HepG2 (cell line): ENCODE results near the gene SLC34A3. TPM values are rescaled to one million over a fixed set of nuclear protein-coding genes. Genes with fewer than 3 reads are reported as not detected.

Experiments used
- ATAC-seq: fragments of 200-7000 bp; cut with Tn5 transposase; 3 replicates; pipeline ENCODE4 v1.9.1; 2020; ENCODE audit warnings: mild to moderate bottlenecking, moderate library complexity
- BruUV-seq: library from RNA; stranded (reverse); fragments of 400-500 nt; replicated peaks from 2 replicates; lab custom pipeline; 2021; lab: Mats Ljungman, UMichigan
- CTCF ChIA-PET: fragments of 300-600 bp; formaldehyde crosslinking; extraction: SDS; loops from one replicate; lab custom pipeline; 2021; ENCODE audit warnings: low total read pairs, inconsistent platforms, low intra/inter-chr PET ratio; lab: Yijun Ruan, JAX
- POLR2A ChIA-PET: fragments of 350-600 bp; sonication (Branson Sonifier 250); formaldehyde crosslinking; loops from one replicate; lab custom pipeline; 2020; ENCODE audit warnings: antibody characterized with exemption, inconsistent platforms; lab: Yijun Ruan, JAX
- DNase-seq: peaks from one replicate; pipeline ENCODE4 v3.0.0-alpha.2; 2015; ENCODE audit warnings: low spot score
- FAIRE-seq: peaks from 3 replicates; lab custom pipeline; 2011; peaks lifted over from hg19 to GRCh38; lab: Jason Lieb, UNC
- H2AFZ ChIP-seq: one replicate; pipeline ENCODE4 v1.6.1; 2011; ENCODE audit warnings: low read length, inconsistent platforms
- H3K27ac ChIP-seq: fragments of 300-600 bp; 3 replicates; pipeline ENCODE4 v1.8.0; 2011; ENCODE audit warnings: mixed run types, mild to moderate bottlenecking, mixed read lengths, low read length, inconsistent platforms; ENCODE audit not compliant: insufficient read depth; ENCODE audit errors: extremely low read length
- H3K27me3 ChIP-seq, 2 experiments: fragments of 200-600 bp in 1 of 2; 2 replicates in 1 of 2; 3 replicates in 1 of 2; pipeline versions ENCODE4 v1.6.0 to v1.8.0; 2011; ENCODE audit warnings: low read length in 2 of 2, mild to moderate bottlenecking in 2 of 2, moderate library complexity in 2 of 2, inconsistent platforms in 1 of 2; ENCODE audit not compliant: insufficient read depth in 2 of 2, control insufficient read depth in 1 of 2
- H3K36me3 ChIP-seq, 2 experiments: fragments of 200-600 bp in 1 of 2; replicated peaks in 1 of 2; 2 replicates in 1 of 2; 3 replicates in 1 of 2; pipeline versions ENCODE4 v1.5.1 to v1.8.0; 2011; ENCODE audit warnings: low read length in 2 of 2, inconsistent platforms in 1 of 2; ENCODE audit not compliant: insufficient read depth in 2 of 2, control insufficient read depth in 1 of 2
- H3K4me1 ChIP-seq: 2 replicates; pipeline ENCODE4 v1.5.1; 2012; ENCODE audit warnings: low read length, inconsistent platforms; ENCODE audit not compliant: insufficient read depth
- H3K4me2 ChIP-seq: 2 replicates; pipeline ENCODE4 v1.6.0; 2011; ENCODE audit warnings: low read depth, low read length, inconsistent platforms
- H3K4me3 ChIP-seq, 3 experiments: fragments of 200-600 bp in 1 of 3; sonication (generic), shearing (Covaris generic) in 1 of 3; replicated peaks in 1 of 3; 2 replicates each; pipeline ENCODE4 v1.5.1; 2011 to 2016; ENCODE audit warnings: low read length in 3 of 3, inconsistent platforms in 2 of 3, low read depth in 2 of 3, mild to moderate bottlenecking in 2 of 3, control low read depth in 1 of 3, mixed read lengths in 1 of 3; ENCODE audit not compliant: insufficient read depth in 1 of 3
- H3K79me2 ChIP-seq: one replicate; pipeline ENCODE4 v1.6.1; 2011; ENCODE audit warnings: low read length, inconsistent platforms; ENCODE audit not compliant: insufficient read depth
- H3K9ac ChIP-seq: 2 replicates; pipeline ENCODE4 v1.6.0; 2011; ENCODE audit warnings: mild to moderate bottlenecking, low read depth, low read length, inconsistent platforms; ENCODE audit not compliant: insufficient read depth
- H3K9me3 ChIP-seq: 2 replicates; pipeline ENCODE4 v1.5.1; 2012; ENCODE audit warnings: mild to moderate bottlenecking, low read length
- H4K20me1 ChIP-seq: 2 replicates; pipeline ENCODE4 v1.6.0; 2011; ENCODE audit warnings: inconsistent platforms, mild to moderate bottlenecking, low read length, moderate library complexity; ENCODE audit not compliant: insufficient read depth
- AGO1 ChIP-seq: fragments of 200-400 bp; formaldehyde crosslinking; IDR thresholded peaks from 2 replicates; pipeline ENCODE4 v1.6.1; 2017; ENCODE audit warnings: mild to moderate bottlenecking, low read depth, low read length, moderate library complexity; ENCODE audit not compliant: poor library complexity, severe bottlenecking
- CEBPG ChIP-seq: IDR thresholded peaks from 2 replicates; pipeline ENCODE4 v1.6.1; 2016
- EP300 ChIP-seq, 3 experiments: sonication (generic) in 1 of 3; formaldehyde crosslinking in 1 of 3; IDR thresholded peaks; 2 replicates each; pipeline versions ENCODE4 v1.5.1 to v1.6.1; 2011 to 2020; ENCODE audit warnings: low read depth in 2 of 3, low read length in 2 of 3, borderline replicate concordance in 1 of 3, improper control_type of control experiment in 1 of 3, mild to moderate bottlenecking in 1 of 3, missing genetic modification reagents in 1 of 3, moderate library complexity in 1 of 3
- EZH2 ChIP-seq: conservative IDR thresholded peaks from 2 replicates; pipeline ENCODE4 v1.6.1; 2012; ENCODE audit warnings: mild to moderate bottlenecking, low read depth, low read length, moderate library complexity
- FOXJ3 ChIP-seq: sonication (generic); formaldehyde crosslinking; IDR thresholded peaks from 2 replicates; pipeline ENCODE4 v1.4.0; 2020; ENCODE audit warnings: missing genetic modification reagents, mild to moderate bottlenecking, borderline replicate concordance
- HNRNPH1 ChIP-seq: fragments of 200-400 bp; formaldehyde crosslinking; optimal IDR thresholded peaks from 2 replicates; pipeline ENCODE3; 2017; ENCODE audit warnings: mild to moderate bottlenecking, low read depth, low read length
- HOXD1 ChIP-seq: sonication (generic); formaldehyde crosslinking; IDR thresholded peaks from 2 replicates; pipeline ENCODE4 v1.5.0; 2020; ENCODE audit warnings: missing genetic modification reagents
- POLR2AphosphoS5 ChIP-seq: IDR thresholded peaks from 2 replicates; pipeline ENCODE4 v1.6.1; 2012; ENCODE audit warnings: low read depth, low read length
- POLR2G ChIP-seq: fragments of 200-400 bp; formaldehyde crosslinking; IDR thresholded peaks from 2 replicates; pipeline ENCODE4 v1.6.1; 2018; ENCODE audit warnings: mild to moderate bottlenecking, low read depth, low read length, moderate library complexity
- RBM22 ChIP-seq: fragments of 200-400 bp; formaldehyde crosslinking; optimal IDR thresholded peaks from 2 replicates; pipeline ENCODE3; 2017; ENCODE audit warnings: mild to moderate bottlenecking, low read length, moderate library complexity
- SMC3 ChIP-seq: IDR thresholded peaks from 2 replicates; pipeline ENCODE4 v1.6.1; 2011; ENCODE audit warnings: low read length, improper control_type of control experiment
- ZFP36 ChIP-seq: fragments of 150-350 bp; IDR thresholded peaks from 2 replicates; pipeline ENCODE4 v1.6.1; 2018; ENCODE audit warnings: borderline replicate concordance, low read length, low read depth; ENCODE audit not compliant: partially characterized antibody
- ZNF34 ChIP-seq: sonication (generic); formaldehyde crosslinking; IDR thresholded peaks from 2 replicates; pipeline ENCODE4 v1.4.0; 2020; ENCODE audit warnings: mild to moderate bottlenecking, missing genetic modification reagents, borderline replicate concordance
- ZNF446 ChIP-seq: sonication (generic); formaldehyde crosslinking; IDR thresholded peaks from 2 replicates; pipeline ENCODE4 v1.5.0; 2020; ENCODE audit warnings: mild to moderate bottlenecking, missing genetic modification reagents
- ZNF615 ChIP-seq: sonication (generic); formaldehyde crosslinking; IDR thresholded peaks from 2 replicates; pipeline ENCODE4 v1.5.0; 2020; ENCODE audit warnings: mild to moderate bottlenecking, missing genetic modification reagents, borderline replicate concordance
- ZNF709 ChIP-seq: sonication (generic); formaldehyde crosslinking; IDR thresholded peaks from 2 replicates; pipeline ENCODE4 v1.5.0; 2020; ENCODE audit warnings: mild to moderate bottlenecking, missing genetic modification reagents
- WGBS: methylation state at CpG from one replicate; pipeline ENCODE4 v1.1.6; 2017; ENCODE audit warnings: low lambda C conversion rate; 5-methylcytosine and 5-hydroxymethylcytosine counted together
- in situ Hi-C: cut with HindIII; loops from 2 replicates; pipeline ENCODE4 v1.10.0; 2017; ENCODE audit warnings: low pct_unique_long_range_greater_than_20kb; ENCODE audit not compliant: extremely low pct_ligation_motif_present
- intact Hi-C: fragments of 100-400 bp; cut with micrococcal nuclease; formaldehyde crosslinking; loops from one replicate; pipeline ENCODE4 v1.10.0; 2022; ENCODE audit not compliant: unreplicated experiment
- polyA plus RNA-seq, 8 experiments: library from polyadenylated mRNA; depleted of rRNA in 3 of 8; stranded (reverse) in 7 of 8; unstranded in 1 of 8; fragments of >200 nt; fragmentation: Illumina TruSeq in 4 of 8; extraction: Trizol in 4 of 8; gene quantifications; 2 replicates each; pipeline versions ENCODE4 v1.2.1 to v1.2.3, GENCODE V29; 2011 to 2016; ENCODE audit warnings: low read depth in 4 of 8, missing spikeins in 1 of 8, mixed read lengths in 1 of 8; ENCODE audit not compliant: insufficient read depth in 1 of 8
- total RNA-seq, 5 experiments: library from RNA; depleted of rRNA; stranded (reverse); fragments of >200 nt; fragmentation: Illumina TruSeq; extraction: Trizol; gene quantifications; 2 replicates each; pipeline ENCODE4 v1.2.3, GENCODE V29; 2016; ENCODE audit warnings: low read depth in 1 of 5
- TF ChIP-seq, protein P1 (sequence below): sonication (generic); formaldehyde crosslinking; IDR thresholded peaks from 2 replicates; pipeline ENCODE4 v1.4.0; 2020; ENCODE audit warnings: missing genetic modification reagents
- TF ChIP-seq, protein P2 (sequence below): sonication (generic); formaldehyde crosslinking; IDR thresholded peaks from 2 replicates; pipeline ENCODE4 v1.4.0; 2020; ENCODE audit warnings: missing genetic modification reagents

SLC34A3 gene
- total and polyA plus RNA-seq, 2 of the 13 experiments (the other 11 are each of a cell fraction or from before 2014, with no cell fraction given) = 0.07 to 1.0 TPM

DNA sequence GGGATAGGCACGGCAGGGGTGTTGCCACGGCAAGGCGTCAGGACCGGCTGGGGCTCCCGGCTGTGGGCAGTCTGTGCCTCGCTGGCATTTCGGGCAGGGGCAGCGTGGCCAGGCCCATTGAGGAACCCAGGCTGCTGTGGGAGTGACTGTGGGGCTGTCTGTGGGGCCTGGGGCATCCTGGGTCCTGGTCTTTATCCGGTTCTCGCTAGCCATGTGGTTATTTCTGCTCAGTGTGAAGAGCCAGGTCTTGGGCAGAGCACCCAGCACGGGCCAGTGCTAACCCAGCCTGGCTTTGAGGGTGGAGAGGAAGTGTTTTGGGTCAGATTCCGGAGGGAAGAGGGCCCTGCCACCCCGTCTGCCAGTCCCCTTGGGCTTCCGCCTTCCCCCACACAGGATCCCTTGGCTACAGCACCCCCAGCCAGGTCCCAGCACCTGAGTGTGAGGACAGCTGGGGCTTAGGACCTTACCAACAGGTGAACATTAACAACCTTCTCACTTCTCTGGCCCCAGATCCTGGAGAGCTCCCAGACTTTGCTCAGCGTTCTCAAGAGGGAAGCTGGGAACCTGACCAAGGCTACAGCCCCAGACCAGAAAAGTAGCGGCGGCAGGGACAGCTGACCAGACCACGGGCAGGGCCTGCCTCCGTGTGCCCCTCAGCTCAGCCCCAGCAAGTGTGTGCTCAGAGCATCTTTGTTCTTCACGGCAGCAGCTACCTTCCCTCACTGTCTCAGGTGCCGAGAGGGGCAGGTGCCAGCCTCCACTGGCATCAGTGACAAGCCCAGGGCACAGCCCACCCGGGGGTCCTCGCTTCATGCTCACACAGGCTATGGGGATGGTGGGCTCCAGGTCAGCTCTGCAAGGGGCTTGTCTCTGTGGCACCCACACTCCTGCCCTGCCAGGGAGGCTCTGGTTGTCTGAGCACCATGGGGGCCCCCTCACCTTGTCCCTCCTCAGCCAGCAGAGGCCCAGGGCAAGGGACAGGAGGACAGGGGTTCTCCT lies 41.1 kb upstream of the SLC34A3 start:
- Histone ChIP-seq H3K4me1 (peaks cover 30% of the 10 kb centered on the region), H2AFZ (no peak overlapping the region), H4K20me1 (no peaks in the 10 kb centered on the region), H3K36me3 (peaks cover 13 to 22% of the 10 kb centered on the region in 2 experiments; a peak in 3 of 5 replicates), H3K4me2 (peak overlapping the region; percentile 94), H3K27me3 (no peaks in the 10 kb centered on the region), H3K4me3 (peak overlapping the region; percentile 84 to 99 (median 97); a peak in 5 of 6 replicates), H3K79me2 (peaks cover 30% of the 10 kb centered on the region), H3K9me3 (no peaks in the 10 kb centered on the region), H3K9ac (peak overlapping the region; percentile 87), H3K27ac (peak overlapping the region; percentile 81)
- BruUV-seq = no TSS peak
- no peak for DNase-seq
- no peak for FAIRE-seq
- ATAC-seq = peak; percentile 15
- CTCF ChIA-PET = interaction anchor here (0.8 to 2.6 kb wide), 4 partner anchors 10 to 73 kb away, joined by 3 to 19 read pairs (median 10); partner anchors contain the start of gene RNF224
- intact Hi-C loops (loop anchor here (2.0 kb wide), 2 partner anchors 15 to 37 kb away; partner anchors contain the start of genes NDOR1, RNF224 and TMEM203), in situ Hi-C loops (loop anchor here (5.0 kb wide), 1 partner anchor 38 kb away; the partner anchor contains the start of genes CYSRT1 and RNF224)
- POLR2A ChIA-PET = interaction anchor here (0.8 to 3.8 kb wide), 29 partner anchors 9 to 134 kb away, joined by 3 to 52 read pairs (median 7); partner anchors contain the start of genes MAN1B1, NDOR1, NELFB and RNF208
- WGBS = 51% methylated on average over 7 of the region's 23 CpGs
- TF ChIP-seq ZNF34 = no peak
- TF ChIP-seq ZNF615 = no peak
- peak; percentile 39 for TF ChIP-seq RBM22
- no peak for TF ChIP-seq ZFP36
- TF ChIP-seq, protein P1, sequence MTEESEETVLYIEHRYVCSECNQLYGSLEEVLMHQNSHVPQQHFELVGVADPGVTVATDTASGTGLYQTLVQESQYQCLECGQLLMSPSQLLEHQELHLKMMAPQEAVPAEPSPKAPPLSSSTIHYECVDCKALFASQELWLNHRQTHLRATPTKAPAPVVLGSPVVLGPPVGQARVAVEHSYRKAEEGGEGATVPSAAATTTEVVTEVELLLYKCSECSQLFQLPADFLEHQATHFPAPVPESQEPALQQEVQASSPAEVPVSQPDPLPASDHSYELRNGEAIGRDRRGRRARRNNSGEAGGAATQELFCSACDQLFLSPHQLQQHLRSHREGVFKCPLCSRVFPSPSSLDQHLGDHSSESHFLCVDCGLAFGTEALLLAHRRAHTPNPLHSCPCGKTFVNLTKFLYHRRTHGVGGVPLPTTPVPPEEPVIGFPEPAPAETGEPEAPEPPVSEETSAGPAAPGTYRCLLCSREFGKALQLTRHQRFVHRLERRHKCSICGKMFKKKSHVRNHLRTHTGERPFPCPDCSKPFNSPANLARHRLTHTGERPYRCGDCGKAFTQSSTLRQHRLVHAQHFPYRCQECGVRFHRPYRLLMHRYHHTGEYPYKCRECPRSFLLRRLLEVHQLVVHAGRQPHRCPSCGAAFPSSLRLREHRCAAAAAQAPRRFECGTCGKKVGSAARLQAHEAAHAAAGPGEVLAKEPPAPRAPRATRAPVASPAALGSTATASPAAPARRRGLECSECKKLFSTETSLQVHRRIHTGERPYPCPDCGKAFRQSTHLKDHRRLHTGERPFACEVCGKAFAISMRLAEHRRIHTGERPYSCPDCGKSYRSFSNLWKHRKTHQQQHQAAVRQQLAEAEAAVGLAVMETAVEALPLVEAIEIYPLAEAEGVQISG (CRISPR knock-in tag) = peak; percentile 24; the same call in 1 of the 2 replicates
- no peak for TF ChIP-seq EP300 (IDR thresholded peaks at IDR 0.05; ENCODE audit: low read depth in 2 of 2, low read length in 2 of 2)
- TF ChIP-seq EP300 (CRISPR knock-in tag; IDR thresholded peaks at IDR 0.05; ENCODE audit: borderline replicate concordance) = no peak
- TF ChIP-seq HNRNPH1 = no peak
- TF ChIP-seq ZNF709 (CRISPR knock-in tag) = no peak
- TF ChIP-seq, protein P2, sequence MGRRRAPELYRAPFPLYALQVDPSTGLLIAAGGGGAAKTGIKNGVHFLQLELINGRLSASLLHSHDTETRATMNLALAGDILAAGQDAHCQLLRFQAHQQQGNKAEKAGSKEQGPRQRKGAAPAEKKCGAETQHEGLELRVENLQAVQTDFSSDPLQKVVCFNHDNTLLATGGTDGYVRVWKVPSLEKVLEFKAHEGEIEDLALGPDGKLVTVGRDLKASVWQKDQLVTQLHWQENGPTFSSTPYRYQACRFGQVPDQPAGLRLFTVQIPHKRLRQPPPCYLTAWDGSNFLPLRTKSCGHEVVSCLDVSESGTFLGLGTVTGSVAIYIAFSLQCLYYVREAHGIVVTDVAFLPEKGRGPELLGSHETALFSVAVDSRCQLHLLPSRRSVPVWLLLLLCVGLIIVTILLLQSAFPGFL (CRISPR knock-in tag) = no peak
- no peak for TF ChIP-seq CEBPG (CRISPR knock-in tag)
- TF ChIP-seq POLR2G = peak; percentile 5; the same call in 1 of the 2 replicates
- no peak for TF ChIP-seq EZH2
- TF ChIP-seq HOXD1 (CRISPR knock-in tag) = no peak
- TF ChIP-seq AGO1 = peak; percentile 36
- 0 out of 2 replicates have a peak, but pooled peaks have one; percentile 44 for TF ChIP-seq ZNF446
- TF ChIP-seq FOXJ3 (CRISPR knock-in tag) = no peak
- peak; percentile 31; the same call in 1 of the 2 replicates for TF ChIP-seq POLR2AphosphoS5
- TF ChIP-seq SMC3 = no peak
